HUDEP-2 (cell line): ENCODE data around the gene ZNF276.
A peak's percentile ranks its signal among the peaks of the same experiment; 100 is the strongest.

ENCODE experiments used
- DNase-seq, 76 experiments: peaks; one replicate each; lab custom pipeline; 2025; ENCODE audit not compliant: unreplicated experiment in 76 of 76; lab: John Stamatoyannopoulos, UW

The ZNF276 gene

DNA sequence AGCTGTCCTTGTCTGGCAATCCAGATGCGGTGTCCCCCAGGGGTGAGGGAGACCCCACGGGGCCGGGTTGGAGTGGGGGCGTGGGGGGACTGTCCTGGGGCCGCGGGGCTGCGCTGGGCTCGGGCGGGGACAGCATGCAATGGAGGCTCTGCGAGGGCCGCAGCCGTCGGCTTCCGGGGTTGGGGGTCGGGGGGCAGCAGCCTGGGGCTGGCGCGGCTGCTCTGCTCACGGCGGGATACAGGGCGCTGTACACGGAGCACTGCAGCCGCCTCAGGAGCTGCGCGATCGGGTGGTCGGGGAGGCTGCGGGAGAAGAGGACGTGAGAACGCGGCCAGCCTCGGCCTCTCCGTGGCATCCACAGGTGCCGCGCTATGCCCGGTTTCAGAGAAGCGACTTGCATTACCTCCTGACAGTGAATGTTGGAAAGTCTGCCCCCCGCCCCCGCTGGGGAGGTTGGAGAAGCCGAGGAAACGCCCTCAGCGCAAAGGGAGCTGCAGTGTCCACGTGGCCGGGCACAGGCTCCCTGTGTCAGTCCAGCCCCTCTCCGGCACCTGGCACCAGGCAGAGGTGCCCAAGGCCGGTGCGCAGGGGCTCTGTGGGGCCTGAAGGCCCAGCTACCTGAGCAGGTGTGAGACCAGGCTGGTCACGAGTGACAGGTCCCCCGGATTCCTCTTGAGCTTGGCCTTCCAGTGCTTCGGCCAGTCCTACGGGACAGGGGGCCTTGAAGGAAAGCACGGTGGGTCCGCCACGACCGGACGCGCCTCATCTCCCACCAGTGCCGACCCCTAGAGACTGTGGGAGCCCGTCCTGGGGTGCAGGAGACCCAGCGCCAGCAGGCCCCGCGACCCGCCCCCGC, 10.4 kb upstream of the ZNF276 start:
- DNase-seq, result no peak

- DNase-seq, result peak in 68 of 76 experiments; percentile 25 to 86 (median 66)
These were observed 9.6 kb upstream of the ZNF276 start for GRCh38 chr16:89711601-89712273.

DNA sequence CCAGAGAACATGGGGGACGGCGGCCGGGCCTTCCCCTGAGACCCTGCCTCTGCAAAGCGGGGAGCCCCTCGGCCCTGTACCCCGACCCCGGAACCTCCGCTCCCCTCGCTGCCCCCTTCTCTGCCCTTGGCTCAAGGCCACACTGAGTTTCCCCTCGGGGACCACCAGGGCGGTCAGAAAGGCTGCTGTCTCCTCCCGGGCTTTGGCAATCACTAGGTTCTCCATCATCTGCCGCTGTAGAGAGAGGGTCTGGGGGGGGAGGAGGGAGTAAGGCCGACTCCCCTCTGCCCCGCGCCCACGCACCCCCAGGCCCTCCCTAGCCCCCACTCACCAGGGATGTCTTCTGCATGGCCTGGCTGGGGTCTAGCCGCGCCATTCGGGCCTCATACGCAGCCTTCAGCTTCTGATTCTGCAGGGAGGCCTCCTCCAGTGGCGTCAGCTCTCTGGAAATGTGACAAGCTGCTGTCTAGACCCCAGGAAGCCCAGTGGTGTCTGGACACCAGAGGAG, 9.0 kb upstream of the ZNF276 start:
- peak in 1 of 76 experiments; percentile 10 for DNase-seq

GRCh38 chr16:89716493-89716892, 4.8 kb upstream of the ZNF276 start:
- no peak for DNase-seq

DNA sequence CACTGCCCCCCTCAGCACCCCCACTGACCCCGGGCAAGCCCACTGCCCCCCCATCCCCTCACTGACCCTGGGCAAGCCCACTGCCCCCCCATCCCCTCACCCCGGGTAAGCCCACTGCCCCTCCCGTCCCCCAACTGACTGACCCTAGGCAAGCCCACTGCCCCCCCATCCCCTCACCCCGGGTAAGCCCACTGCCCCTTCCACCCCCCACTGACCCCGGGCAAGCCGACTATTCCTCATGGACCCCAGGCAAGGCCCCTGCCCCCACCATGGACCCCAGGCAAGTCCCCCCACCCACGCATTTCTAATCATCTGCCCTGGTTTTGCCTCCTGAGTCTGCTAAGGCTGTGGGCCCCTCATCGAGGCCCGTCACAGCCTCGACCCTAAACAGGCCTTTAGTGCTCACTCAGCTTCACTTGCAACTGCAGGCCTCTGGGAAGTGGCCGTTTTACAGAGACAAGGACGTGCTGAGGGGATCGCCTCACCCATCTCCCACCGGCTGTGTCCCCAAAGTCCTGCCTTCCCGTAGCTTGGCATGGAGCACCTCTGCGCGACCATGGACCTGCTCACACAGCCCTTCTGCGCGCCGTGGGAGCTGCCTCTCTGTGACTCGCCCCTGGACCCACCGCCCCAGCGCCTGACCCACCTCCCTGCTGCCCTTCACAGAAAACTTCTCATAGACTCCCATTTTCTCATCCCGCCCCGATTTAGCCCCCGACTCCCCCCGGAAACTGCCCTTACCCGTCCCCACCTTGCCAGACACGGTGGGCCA, 4.2 kb upstream of the ZNF276 start:
- no peak for DNase-seq

DNA sequence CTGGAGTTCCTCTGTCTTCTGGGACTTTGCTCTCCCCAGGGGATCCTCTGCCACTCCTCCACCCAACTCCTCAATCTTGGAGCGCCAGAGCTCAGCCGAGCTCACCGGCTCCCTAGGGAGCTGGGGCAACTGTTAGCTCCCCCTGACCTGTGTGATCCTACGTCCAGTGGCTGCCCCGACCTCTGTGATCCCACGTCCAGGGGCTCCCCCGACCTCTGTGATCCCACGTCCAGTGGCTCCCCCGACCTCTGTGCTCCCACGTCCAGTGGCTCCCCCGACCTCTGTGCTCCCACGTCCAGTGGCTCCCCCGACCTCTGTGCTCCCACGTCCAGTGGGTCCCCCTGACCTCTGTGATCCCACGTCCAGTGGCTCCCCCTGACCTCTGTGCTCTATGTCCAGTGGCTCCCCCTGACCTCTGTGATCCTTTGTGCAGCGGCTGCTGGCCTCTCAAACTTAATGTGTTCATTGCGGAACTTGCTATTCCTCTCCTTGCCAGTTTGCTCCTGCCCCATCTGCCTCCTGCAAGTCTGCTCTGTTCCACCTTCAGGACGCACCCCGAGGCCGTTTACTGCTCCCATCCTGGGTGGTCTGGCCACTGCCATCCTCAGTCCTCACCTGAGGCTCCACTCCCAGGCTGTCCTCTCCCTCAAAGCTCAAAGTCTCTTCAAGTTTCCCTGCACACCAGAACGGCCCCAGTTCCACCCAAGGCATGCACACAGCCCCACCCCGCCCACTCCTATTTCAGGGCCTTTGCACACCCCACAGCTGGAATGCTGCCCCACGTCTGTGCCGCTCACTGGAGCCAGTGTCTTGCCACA, 3.4 kb upstream of the ZNF276 start:
- peak in 33 of 76 experiments; percentile 12 to 52 (median 21) for DNase-seq

DNA sequence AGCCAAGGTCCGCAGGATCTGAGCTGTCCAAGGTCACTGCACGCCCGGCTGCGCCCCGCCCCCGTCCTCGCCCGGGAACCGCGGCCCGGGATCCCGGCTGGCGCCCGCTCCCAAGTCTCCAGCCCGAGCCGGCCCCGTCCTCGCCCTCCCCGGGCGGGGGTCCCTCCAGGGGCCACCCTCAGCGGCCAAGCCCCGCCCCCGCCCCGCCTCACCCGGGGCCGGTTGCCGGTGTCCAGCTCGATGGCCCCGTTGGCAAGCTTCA, 855 bp upstream of the ZNF276 start:
- peak in 10 of 76 experiments; percentile 38 to 61 (median 52) for DNase-seq

DNA sequence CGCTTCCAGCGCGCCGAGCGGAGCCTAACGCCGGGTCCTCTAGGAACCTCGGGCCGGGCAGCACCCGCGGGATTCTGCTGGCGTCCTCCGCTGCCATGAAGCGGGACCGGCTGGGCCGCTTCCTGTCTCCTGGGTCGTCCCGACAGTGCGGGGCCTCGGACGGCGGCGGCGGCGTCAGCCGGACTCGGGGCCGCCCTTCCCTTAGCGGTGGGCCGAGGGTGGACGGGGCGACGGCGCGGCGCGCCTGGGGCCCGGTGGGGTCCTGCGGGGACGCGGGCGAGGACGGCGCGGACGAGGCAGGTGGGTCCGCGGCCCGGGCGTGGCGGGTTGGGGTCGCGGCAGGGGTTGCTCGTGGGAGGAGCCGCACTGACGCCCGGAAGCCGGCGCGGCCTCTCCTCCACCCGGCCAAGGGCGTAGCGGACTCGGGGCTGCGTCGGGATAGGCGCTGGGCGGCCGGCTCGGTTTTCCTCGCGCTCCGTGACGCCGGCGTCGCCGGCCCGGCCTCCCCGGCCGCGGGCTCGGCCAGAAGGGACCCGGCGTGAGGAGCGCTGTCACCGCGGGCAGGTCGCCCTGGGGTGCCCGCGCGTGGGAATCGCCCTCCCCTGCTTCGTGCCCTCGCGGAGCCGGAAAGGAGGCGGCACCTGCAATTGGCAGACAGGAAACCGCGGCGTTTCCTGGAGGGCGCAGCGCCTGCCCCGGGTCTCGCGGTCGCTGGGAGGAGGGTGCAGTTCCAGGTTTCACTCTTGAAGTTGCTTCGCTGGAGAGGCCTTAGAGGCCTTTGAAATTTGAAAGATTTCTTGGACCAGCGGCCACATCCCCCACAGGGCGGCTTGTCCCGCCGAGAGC, 432 bp downstream of the ZNF276 start:
- DNase-seq, result peak in 33 of 76 experiments; percentile 5 to 78 (median 36)

DNA sequence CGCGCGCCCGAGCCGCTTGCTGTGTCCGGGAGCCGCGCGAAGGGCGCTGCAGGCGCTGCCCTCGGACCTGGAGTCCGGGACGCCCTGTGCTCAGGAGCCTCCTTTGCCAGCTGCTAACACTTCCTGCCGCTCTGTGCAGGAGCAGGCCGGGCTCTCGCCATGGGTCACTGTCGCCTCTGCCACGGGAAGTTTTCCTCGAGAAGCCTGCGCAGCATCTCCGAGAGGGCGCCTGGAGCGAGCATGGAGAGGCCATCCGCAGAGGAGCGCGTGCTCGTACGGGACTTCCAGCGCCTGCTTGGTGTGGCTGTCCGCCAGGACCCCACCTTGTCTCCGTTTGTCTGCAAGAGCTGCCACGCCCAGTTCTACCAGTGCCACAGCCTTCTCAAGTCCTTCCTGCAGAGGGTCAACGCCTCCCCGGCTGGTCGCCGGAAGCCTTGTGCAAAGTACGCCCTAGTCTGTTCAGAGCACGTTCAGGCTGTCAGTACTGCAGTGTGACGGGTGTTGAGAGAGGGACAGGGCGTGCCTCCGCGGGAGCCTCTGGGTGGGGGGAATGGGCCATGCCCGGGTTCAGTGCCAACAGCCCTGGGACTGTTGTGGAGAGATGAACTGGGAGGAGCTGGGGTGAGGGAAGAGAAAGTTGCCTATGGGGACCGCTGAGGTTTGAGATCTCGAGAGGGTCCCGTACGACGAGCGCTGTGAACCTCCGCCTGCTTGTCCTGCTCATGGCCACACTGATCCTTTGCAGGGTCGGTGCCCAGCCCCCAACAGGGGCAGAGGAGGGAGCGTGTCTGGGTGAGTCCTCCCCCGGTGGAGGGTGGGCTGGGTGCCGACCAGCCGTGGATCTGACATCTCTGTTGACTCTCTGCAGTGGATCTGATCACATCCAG, 1.3 kb downstream of the ZNF276 start:
- peak in 75 of 76 experiments; percentile 44 to 99 (median 95) for DNase-seq

DNA sequence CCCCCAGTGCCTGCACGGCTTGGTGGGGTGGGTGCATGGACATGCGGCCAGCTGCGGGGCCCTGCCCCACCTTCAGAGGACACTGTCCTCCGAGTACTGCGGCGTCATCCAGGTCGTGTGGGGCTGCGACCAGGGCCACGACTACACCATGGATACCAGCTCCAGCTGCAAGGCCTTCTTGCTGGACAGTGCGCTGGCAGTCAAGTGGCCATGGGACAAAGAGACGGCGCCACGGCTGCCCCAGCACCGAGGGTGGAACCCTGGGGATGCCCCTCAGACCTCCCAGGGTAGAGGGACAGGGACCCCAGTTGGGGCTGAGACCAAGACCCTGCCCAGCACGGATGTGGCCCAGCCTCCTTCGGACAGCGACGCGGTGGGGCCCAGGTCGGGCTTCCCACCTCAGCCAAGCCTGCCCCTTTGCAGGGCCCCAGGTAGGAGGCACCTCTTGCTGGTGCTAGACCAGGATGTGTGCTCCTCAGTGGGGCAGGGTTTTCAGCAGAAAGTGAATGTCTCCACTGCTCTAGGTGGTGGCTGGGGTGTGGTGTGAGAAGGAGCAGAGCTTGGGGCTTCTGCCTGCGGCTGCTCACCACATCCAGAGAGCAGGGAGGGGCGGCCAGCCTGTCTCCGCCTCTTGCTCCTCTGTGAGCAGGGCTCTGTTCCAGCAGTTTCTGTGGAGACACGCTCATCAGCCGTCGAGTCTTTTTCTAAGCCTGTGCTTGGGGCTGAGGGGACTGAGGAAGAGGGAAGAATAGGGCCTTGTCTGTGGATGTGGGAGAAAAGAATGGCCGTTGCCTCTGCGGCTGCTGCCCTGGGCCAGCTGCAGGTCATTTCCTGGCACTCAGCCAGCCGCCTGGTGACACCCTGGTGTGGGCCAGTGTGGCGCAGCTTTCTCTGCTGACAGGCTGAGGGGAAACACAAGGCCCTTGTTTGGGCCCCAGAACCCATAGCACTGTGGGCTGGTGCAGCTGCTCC, 2.2 kb downstream of the ZNF276 start:
- DNase-seq, result peak in 60 of 76 experiments; percentile 5 to 78 (median 49)

DNA sequence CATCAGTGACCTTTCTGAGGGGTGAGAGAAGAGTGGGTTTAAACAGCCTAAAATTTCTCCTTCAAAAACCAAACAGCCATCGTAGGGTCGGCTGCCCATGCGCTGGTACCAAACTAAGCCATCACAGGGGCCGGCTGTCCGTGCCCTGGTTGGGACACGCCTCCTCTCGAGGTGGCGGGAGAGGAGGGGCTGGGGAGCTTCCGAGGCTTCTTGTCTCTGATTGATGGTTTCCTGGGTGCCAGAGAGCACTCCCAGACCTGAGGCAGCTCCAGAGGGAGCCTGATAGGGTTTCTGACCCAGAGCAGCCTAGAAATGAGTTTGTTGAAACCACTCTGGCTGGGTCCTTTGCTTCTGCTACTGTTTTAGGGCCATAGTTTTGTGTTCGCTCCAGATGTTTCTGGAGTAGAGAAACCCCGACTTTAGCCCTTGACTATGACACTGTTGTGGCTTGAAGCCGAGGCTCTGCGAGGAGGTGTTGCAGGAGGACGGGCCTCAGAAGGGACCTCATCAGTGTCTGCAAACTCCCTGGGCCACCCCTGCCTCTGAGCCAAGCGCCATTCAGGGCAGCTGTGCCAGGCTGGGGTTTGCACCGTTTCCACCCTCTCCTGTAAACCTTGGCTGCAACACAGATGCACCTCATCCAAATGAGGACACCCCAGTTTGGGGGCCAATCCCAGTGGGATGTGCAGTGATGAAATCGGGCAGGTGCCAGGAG, 6.2 kb downstream of the ZNF276 start:
- DNase-seq, result no peak

DNA sequence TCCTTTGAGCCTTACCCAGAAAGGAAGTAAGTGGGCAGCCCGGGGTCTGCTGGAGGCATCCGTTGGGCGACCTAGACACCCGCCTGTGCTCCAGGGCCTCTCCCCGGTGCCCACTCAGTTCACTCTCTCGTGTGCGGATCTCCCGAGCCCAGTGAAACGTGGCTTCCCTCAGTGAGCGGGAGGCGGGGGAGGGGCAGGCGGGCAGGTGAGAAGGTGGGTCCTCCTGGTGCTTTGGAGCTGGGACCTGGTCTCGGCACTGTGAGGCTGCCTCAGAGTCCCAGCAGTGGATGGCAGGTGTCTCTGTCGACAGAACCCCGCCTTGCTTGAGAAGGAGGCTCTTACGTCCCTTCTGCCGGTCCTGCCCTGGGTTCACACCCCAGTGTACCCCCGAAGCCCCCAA, 8.0 kb downstream of the ZNF276 start:
- no peak for DNase-seq

GRCh38 chr16:89729863-89730593, 8.7 kb downstream of the ZNF276 start:
- DNase-seq, result no peak

DNA sequence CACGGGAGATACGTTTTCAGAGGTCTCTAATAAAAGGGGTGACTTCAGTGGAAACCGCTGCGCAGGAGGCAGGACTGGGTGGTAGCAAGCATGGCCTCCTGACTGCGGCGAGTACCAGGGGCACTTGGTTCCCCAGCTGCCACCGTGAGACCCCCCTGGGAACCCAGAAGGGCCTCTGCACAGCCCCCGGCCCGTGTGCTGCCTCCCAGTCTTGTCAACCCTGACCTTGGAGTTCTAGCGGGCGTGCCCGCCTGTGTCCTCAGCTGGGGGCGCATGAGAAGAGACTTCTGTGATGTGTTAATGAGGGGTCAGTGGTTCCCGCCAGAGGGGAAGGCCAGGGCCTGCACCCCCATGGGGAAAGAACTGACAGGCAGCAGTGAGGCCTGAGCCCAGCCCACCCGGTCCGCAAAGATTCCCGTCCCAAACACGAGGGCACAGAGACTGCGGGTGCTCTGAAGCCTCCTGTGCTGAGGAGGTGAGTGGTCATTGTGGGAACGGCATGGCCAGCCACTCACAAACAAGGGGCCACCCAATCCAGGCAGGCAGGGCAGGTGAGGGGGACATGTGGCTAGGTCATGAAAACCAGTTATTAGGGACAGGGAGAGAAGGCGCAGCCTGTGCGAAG, 9.4 kb downstream of the ZNF276 start:
- no peak for DNase-seq

DNA sequence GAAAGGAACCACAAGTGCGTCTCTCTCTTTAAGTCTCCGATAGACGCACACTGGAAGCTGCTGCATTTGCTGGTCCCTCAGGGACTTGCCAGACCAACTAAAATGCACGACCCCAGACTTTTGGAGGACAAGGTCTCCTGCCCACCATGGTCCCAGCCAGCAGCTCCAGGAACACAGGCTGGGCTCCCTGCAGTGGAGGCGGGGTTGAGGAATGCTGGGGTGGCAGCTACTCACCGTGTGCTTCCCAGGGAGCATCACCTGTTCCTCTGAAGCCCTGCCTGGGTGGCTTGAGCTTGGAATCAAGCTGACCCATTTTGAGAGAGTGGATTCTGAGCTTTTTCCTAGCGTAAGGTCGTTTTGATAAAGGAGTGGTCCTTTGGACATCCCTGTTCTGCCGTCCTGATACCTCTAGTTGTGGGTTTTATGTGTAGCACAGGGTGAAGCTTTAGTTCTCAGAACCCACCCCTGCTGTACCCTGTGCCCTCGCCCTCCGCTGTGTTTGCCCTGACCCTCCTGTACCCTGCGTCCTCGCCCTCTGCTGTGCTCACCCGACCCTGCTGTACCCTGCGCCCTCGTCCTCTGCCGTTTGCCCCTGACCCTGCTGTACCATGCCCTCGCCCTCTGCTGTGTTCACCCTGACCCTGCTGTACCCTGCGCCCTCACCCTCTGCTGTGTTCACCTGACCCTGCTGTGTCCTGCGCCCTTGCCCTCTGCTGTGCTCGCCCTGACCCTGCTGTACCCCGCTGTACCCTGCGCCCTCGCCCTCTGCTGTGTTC, 11.0 kb downstream of the ZNF276 start:
- DNase-seq, result no peak
